CD4-positive, alpha-beta memory T cell (primary cell): Measurements from ENCODE around the gene PRKAG1. TPM values are rescaled to one million over a fixed set of nuclear protein-coding genes. Genes with fewer than 3 reads are reported as not detected.

Source experiments
- CTCF ChIA-PET: fragments of 350-600 bp; sonication (Branson Sonifier 250); formaldehyde crosslinking; loops from one replicate; lab custom pipeline; 2021; ENCODE audit warnings: inconsistent platforms; ENCODE audit not compliant: partially characterized antibody; lab: Charles Lee
- POLR2A ChIA-PET: fragments of 350-600 bp; sonication (Branson Sonifier 250); formaldehyde crosslinking; loops from one replicate; lab custom pipeline; 2021; ENCODE audit not compliant: partially characterized antibody; lab: Charles Lee
- DNase-seq, 5 donors: peaks; one replicate each; pipeline versions ENCODE4 v3.0.0 to v3.0.0-alpha.2; 2020 to 2022; ENCODE audit warnings: mixed read lengths in 1 of 5
- H3K27ac ChIP-seq: one replicate; pipeline ENCODE4 v1.7.0; 2013; ENCODE audit warnings: low read depth, low read length
- H3K27me3 ChIP-seq: 2 replicates; pipeline ENCODE4 v1.7.0; 2013; ENCODE audit warnings: mild to moderate bottlenecking, low read length, moderate library complexity; ENCODE audit not compliant: insufficient read depth
- H3K36me3 ChIP-seq: 2 replicates; pipeline ENCODE4 v1.7.0; 2013; ENCODE audit warnings: mild to moderate bottlenecking, low read length, moderate library complexity; ENCODE audit not compliant: insufficient read depth
- H3K4me1 ChIP-seq: 2 replicates; pipeline ENCODE4 v1.7.0; 2013; ENCODE audit warnings: mild to moderate bottlenecking, low read length, moderate library complexity; ENCODE audit not compliant: insufficient read depth
- H3K4me3 ChIP-seq, 2 donors: one replicate each; pipeline ENCODE4 v1.7.0; 2013; ENCODE audit warnings: low read length in 2 of 2, mild to moderate bottlenecking in 1 of 2
- H3K9me3 ChIP-seq, 2 donors: one replicate each; pipeline ENCODE4 v1.7.0; 2013; ENCODE audit warnings: low read length in 2 of 2, control low read depth in 1 of 2; ENCODE audit not compliant: control insufficient read depth in 1 of 2
- H3K27ac Mint-ChIP-seq, 7 donors: one replicate each; pipeline ENCODE4 v1.8.0; 2020 to 2021; ENCODE audit warnings: mixed read lengths in 7 of 7, mild to moderate bottlenecking in 6 of 7, inconsistent platforms in 3 of 7, moderate library complexity in 3 of 7
- H3K27me3 Mint-ChIP-seq, 2 donors: one replicate each; pipeline ENCODE4 v1.8.0; 2020 to 2021; ENCODE audit warnings: mixed read lengths in 2 of 2
- H3K36me3 Mint-ChIP-seq, 2 donors: one replicate each; pipeline ENCODE4 v1.8.0; 2020 to 2021; ENCODE audit warnings: mixed read lengths in 2 of 2, inconsistent platforms in 1 of 2, mild to moderate bottlenecking in 1 of 2
- H3K4me1 Mint-ChIP-seq, 4 donors: one replicate each; pipeline ENCODE4 v1.8.0; 2020 to 2021; ENCODE audit warnings: mixed read lengths in 4 of 4, mild to moderate bottlenecking in 1 of 4
- H3K4me3 Mint-ChIP-seq, 8 donors: one replicate each; pipeline ENCODE4 v1.8.0; 2020 to 2021; ENCODE audit warnings: mixed read lengths in 8 of 8, mild to moderate bottlenecking in 7 of 8, moderate library complexity in 6 of 8, inconsistent platforms in 3 of 8
- H3K9me3 Mint-ChIP-seq, 8 donors: one replicate each; pipeline ENCODE4 v1.8.0; 2020 to 2021; ENCODE audit warnings: mixed read lengths in 8 of 8, mild to moderate bottlenecking in 5 of 8, inconsistent platforms in 3 of 8, moderate library complexity in 1 of 8
- intact Hi-C: fragments of 100-400 bp; cut with micrococcal nuclease; formaldehyde crosslinking; loops from one replicate; pipeline ENCODE4 v1.15.1; 2023
- polyA plus RNA-seq, 2 donors: library from polyadenylated mRNA; unstranded; fragments of 300-500 nt; fragmentation: Illumina TruSeq; gene quantifications; one replicate each; pipeline ENCODE4 v1.2.3, GENCODE V29; 2021
- total RNA-seq, 2 experiments: library from RNA; stranded (reverse); gene quantifications; one replicate each; pipeline ENCODE4 v1.2.3, GENCODE V29; 2021

PRKAG1 gene
- total and polyA plus RNA-seq, 4 experiments from 2014 or later: 47.8 to 53.7 (median 49.6) TPM

- Histone ChIP-seq H3K27me3 (no peaks in the 10 kb centered on the region), H3K9me3 (no peaks in the 10 kb centered on the region), H3K36me3 (peaks cover 46% of the 10 kb centered on the region), H3K27ac (peak overlapping the region; percentile 19), H3K4me1 (peaks cover 15% of the 10 kb centered on the region), H3K4me3 (no peak overlapping the region)
- Mint-ChIP-seq H3K36me3 (peaks cover 28 to 74% of the 10 kb centered on the region in 2 donors), H3K27ac (peak overlapping the region; percentile 71 to 94 (median 86)), H3K9me3 (no peaks in the 10 kb centered on the region), H3K4me1 (peaks cover 10 to 24% (median 15%) of the 10 kb centered on the region in 4 donors), H3K27me3 (no peaks in the 10 kb centered on the region), H3K4me3 (peak overlapping the region in 1 of 8 donors; percentile 8)
- POLR2A ChIA-PET: interaction anchor here (1.0 kb wide), 2 partner anchors 33 to 36 kb away, joined by 3 read pairs; no protein-coding TSS in a partner anchor
- intact Hi-C loops: no loop called here
- CTCF ChIA-PET: interaction anchor here (0.6 kb wide), 1 partner anchor 21 kb away, joined by 4 read pairs; no protein-coding TSS in a partner anchor
- no peak for DNase-seq
Observed at GRCh38 chr12:49022558-49023178, 4.1 kb upstream of the PRKAG1 start.

- Mint-ChIP-seq H3K9me3 (no peaks in the 10 kb centered on the region), H3K27me3 (no peaks in the 10 kb centered on the region), H3K4me3 (no peak overlapping the region), H3K36me3 (peaks cover 30 to 69% of the 10 kb centered on the region in 2 donors), H3K27ac (peak overlapping the region; percentile 69 to 94 (median 86)), H3K4me1 (peaks cover 16 to 35% (median 24%) of the 10 kb centered on the region in 4 donors)
- H3K36me3 ChIP-seq: peaks cover 36% of the 10 kb centered on the region
- H3K4me3 ChIP-seq: no peak overlapping the region
- no peaks in the 10 kb centered on the region for H3K9me3 ChIP-seq
- peaks cover 24% of the 10 kb centered on the region for H3K4me1 ChIP-seq
- POLR2A ChIA-PET: interaction anchor here (1.0 to 1.9 kb wide), 4 partner anchors 9 to 64 kb away, joined by 3 to 9 read pairs (median 4); partner anchors contain the start of gene ARF3
- CTCF ChIA-PET: interaction anchor here (1.5 to 2.2 kb wide), 2 partner anchors 16 to 33 kb away, joined by 3 to 8 read pairs; no protein-coding TSS in a partner anchor
- no peak overlapping the region for H3K27ac ChIP-seq
- no peak for DNase-seq
- intact Hi-C loops: no loop called here
- H3K27me3 ChIP-seq: no peaks in the 10 kb centered on the region
Observed at GRCh38 chr12:49021292-49021915, 2.8 kb upstream of the PRKAG1 start.

GRCh38 chr12:49020441-49020840 is 1.9 kb upstream of the PRKAG1 start:
- H3K4me1 ChIP-seq: peaks cover 24% of the 10 kb centered on the region
- Mint-ChIP-seq H3K36me3 (peaks cover 26 to 63% of the 10 kb centered on the region in 2 donors), H3K4me3 (no peak overlapping the region), H3K4me1 (peaks cover 16 to 42% (median 29%) of the 10 kb centered on the region in 4 donors), H3K27ac (peak overlapping the region; percentile 25 to 92 (median 80)), H3K27me3 (no peaks in the 10 kb centered on the region), H3K9me3 (no peaks in the 10 kb centered on the region)
- POLR2A ChIA-PET: interaction anchor here (0.8 to 1.9 kb wide), 10 partner anchors 10 to 111 kb away, joined by 3 to 10 read pairs (median 4); partner anchors contain the start of genes ARF3 and TUBA1B
- no peak overlapping the region for H3K27ac ChIP-seq
- DNase-seq: no peak
- CTCF ChIA-PET: interaction anchor here (1.1 to 2.3 kb wide), 11 partner anchors 9 to 168 kb away, joined by 4 to 25 read pairs (median 5); partner anchors contain the start of genes DDX23 and WNT1
- H3K27me3 ChIP-seq: no peaks in the 10 kb centered on the region
- intact Hi-C loops: no loop called here
- no peak overlapping the region for H3K4me3 ChIP-seq
- H3K36me3 ChIP-seq: peaks cover 26% of the 10 kb centered on the region
- H3K9me3 ChIP-seq: no peaks in the 10 kb centered on the region

- H3K4me1 ChIP-seq: peaks cover 24% of the 10 kb centered on the region
- Mint-ChIP-seq H3K4me3 (peak overlapping the region; percentile 49 to 99 (median 94)), H3K4me1 (peaks cover 18 to 49% (median 33%) of the 10 kb centered on the region in 4 donors), H3K27ac (peak overlapping the region; percentile 95 to 100 (median 99)), H3K9me3 (no peaks in the 10 kb centered on the region), H3K27me3 (no peaks in the 10 kb centered on the region), H3K36me3 (peaks cover 28 to 56% of the 10 kb centered on the region in 2 donors)
- DNase-seq: peak in 2 of 5 donors; percentile 30 to 39
- ChIA-PET CTCF (interaction anchor here (0.6 to 2.3 kb wide), 16 partner anchors 10 to 167 kb away, joined by 3 to 25 read pairs (median 5); partner anchors contain the start of genes DDX23 and WNT1), POLR2A (interaction anchor here (0.7 to 1.9 kb wide), 11 partner anchors 10 to 111 kb away, joined by 3 to 10 read pairs (median 4); partner anchors contain the start of genes ARF3 and TUBA1B)
- H3K27me3 ChIP-seq: no peaks in the 10 kb centered on the region
- H3K4me3 ChIP-seq: no peak overlapping the region
- intact Hi-C loops: loop anchor here (2.0 kb wide), 1 partner anchor 37 kb away; no protein-coding TSS in a partner anchor
- peaks cover 18% of the 10 kb centered on the region for H3K36me3 ChIP-seq
- peak overlapping the region; percentile 95 for H3K27ac ChIP-seq
- H3K9me3 ChIP-seq: no peaks in the 10 kb centered on the region
Observed at GRCh38 chr12:49019443-49020324, 1.1 kb upstream of the PRKAG1 start.

- intact Hi-C loops: loop anchor here (2.0 kb wide), 1 partner anchor 38 kb away; no protein-coding TSS in a partner anchor
- ChIA-PET CTCF (interaction anchor here (0.8 to 2.3 kb wide), 13 partner anchors 11 to 167 kb away, joined by 3 to 25 read pairs (median 5); partner anchors contain the start of genes DDX23 and WNT1), POLR2A (interaction anchor here (0.7 to 1.9 kb wide), 7 partner anchors 14 to 112 kb away, joined by 3 to 10 read pairs (median 5); partner anchors contain the start of genes ARF3 and TUBA1B)
- Histone ChIP-seq H3K4me3 (peak overlapping the region; percentile 31 to 94), H3K9me3 (no peaks in the 10 kb centered on the region), H3K27ac (peak overlapping the region; percentile 95), H3K4me1 (peaks cover 24% of the 10 kb centered on the region), H3K36me3 (peaks cover 13% of the 10 kb centered on the region), H3K27me3 (no peaks in the 10 kb centered on the region)
- DNase-seq: no peak
- Mint-ChIP-seq H3K27me3 (no peaks in the 10 kb centered on the region), H3K4me3 (peak overlapping the region; percentile 87 to 99 (median 94)), H3K27ac (peak overlapping the region; percentile 95 to 100 (median 99)), H3K4me1 (peaks cover 18 to 51% (median 37%) of the 10 kb centered on the region in 4 donors), H3K9me3 (no peaks in the 10 kb centered on the region), H3K36me3 (peaks cover 27 to 51% of the 10 kb centered on the region in 2 donors)
Observed at GRCh38 chr12:49019120-49019430, 499 bp upstream of the PRKAG1 start.

GRCh38 chr12:49017891-49018260 is 700 bp downstream of the PRKAG1 start:
- peaks cover 27 to 45% of the 10 kb centered on the region in 2 donors for H3K36me3 Mint-ChIP-seq
- Histone ChIP-seq H3K9me3 (no peaks in the 10 kb centered on the region), H3K27me3 (no peaks in the 10 kb centered on the region), H3K36me3 (peaks cover 16% of the 10 kb centered on the region), H3K4me3 (peak overlapping the region; percentile 94 to 96), H3K27ac (peak overlapping the region; percentile 95), H3K4me1 (peaks cover 24% of the 10 kb centered on the region)
- H3K4me3 Mint-ChIP-seq: peak overlapping the region; percentile 87 to 99 (median 94)
- no peaks in the 10 kb centered on the region for H3K27me3 Mint-ChIP-seq
- CTCF ChIA-PET: interaction anchor here (0.9 to 6.3 kb wide), 4 partner anchors 17 to 39 kb away, joined by 3 to 67 read pairs (median 4); partner anchors contain the start of genes DDN and WNT1
- H3K4me1 Mint-ChIP-seq: peaks cover 18 to 51% (median 37%) of the 10 kb centered on the region in 4 donors
- peak overlapping the region; percentile 95 to 100 (median 99) for H3K27ac Mint-ChIP-seq
- intact Hi-C loops: loop anchor here (1.0 to 2.0 kb wide), 6 partner anchors 21 to 171 kb away; partner anchors contain the start of genes DDX23, FKBP11 and TUBA1A
- POLR2A ChIA-PET: interaction anchor here (0.8 to 2.0 kb wide), 13 partner anchors 10 to 723 kb away, joined by 3 to 6 read pairs (median 4); partner anchors contain the start of genes FKBP11, KMT2D, RND1 and TMBIM6
- DNase-seq: no peak
- no peaks in the 10 kb centered on the region for H3K9me3 Mint-ChIP-seq
